HL-60/S4 treated with retinoic acid at 250 ng/mL for 4 days and 3 days (cell line): ENCODE measurements around the gene MFSD2B.
"Not testable (repeated sequence)": the region's sequence is repeated elsewhere in the genome, so short reads cannot be mapped to it uniquely, and the experiment has no call there.

ENCODE experiments used
- in situ Hi-C: fragments of 300-500 bp; cut with MboI; formaldehyde crosslinking; loops from 2 replicates; pipeline ENCODE4 v1.7.0; 2022; ENCODE audit warnings: low sequenced_read_pairs

Gene MFSD2B, protein sequence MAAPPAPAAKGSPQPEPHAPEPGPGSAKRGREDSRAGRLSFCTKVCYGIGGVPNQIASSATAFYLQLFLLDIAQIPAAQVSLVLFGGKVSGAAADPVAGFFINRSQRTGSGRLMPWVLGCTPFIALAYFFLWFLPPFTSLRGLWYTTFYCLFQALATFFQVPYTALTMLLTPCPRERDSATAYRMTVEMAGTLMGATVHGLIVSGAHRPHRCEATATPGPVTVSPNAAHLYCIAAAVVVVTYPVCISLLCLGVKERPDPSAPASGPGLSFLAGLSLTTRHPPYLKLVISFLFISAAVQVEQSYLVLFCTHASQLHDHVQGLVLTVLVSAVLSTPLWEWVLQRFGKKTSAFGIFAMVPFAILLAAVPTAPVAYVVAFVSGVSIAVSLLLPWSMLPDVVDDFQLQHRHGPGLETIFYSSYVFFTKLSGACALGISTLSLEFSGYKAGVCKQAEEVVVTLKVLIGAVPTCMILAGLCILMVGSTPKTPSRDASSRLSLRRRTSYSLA

DNA sequence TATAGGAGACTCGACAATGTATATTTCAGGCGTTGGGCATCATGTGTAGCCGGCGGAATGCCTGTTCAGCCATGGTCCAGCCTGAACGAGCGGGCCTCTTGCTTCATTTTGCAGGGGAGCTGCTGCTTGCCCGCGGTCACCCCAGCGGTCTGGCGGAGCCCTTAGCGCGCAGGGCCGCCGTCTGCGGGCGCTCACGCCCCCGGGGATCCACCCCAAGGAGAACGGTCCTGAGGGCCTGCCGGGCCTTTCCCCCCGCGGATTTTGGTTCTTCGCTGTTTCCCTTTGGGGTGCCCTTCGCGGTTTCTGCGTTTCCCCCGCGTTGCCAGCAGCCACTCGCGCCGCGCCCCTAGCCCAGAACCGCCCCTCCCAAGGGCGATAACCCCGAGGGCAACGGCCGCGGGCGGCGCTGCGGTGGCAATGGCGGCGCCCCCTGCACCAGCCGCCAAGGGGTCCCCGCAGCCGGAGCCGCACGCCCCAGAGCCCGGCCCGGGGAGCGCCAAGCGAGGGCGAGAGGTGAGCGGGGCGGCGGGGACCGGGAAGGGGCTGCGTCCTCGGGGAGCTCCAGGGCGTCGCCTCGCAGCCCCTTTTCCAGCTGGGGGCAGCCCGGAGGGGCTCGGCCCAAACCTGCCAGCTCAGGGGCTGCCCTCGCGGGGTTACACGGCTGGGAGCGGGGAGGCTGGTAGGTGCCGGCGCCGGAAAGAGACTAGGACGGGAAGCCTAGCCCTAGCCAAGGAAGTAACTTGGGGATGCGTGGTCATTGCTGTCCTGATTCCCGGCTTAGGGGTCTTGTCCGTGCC, at the start of gene MFSD2B:
Gene MFSD2B, plus strand, starts transcription at position 406 of the 797 bp plus-strand sequence. Its CDS starts 12 bp downstream, at position 418.
- in situ Hi-C loops: no loop called here

DNA sequence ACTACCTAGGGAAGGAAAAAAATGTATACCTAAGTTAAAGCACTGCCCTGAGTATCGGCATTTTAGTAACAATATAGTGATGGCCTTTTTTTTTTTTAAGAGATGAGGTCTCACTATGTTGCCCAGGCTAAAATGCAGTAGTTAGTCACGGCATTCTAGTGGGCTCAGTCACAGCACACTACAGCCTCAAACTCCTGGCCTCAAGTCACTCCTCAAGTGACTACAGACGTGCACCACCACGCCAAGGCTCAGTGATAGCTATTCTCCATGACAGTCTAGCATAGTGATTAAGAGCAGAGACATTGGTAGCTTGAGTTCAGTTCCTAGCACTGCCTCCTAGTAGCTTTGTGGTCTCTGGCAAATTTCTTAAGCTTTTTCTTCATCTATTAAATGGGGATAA, 42.0 kb upstream of the MFSD2B start:
- in situ Hi-C loops: no loop called here

DNA sequence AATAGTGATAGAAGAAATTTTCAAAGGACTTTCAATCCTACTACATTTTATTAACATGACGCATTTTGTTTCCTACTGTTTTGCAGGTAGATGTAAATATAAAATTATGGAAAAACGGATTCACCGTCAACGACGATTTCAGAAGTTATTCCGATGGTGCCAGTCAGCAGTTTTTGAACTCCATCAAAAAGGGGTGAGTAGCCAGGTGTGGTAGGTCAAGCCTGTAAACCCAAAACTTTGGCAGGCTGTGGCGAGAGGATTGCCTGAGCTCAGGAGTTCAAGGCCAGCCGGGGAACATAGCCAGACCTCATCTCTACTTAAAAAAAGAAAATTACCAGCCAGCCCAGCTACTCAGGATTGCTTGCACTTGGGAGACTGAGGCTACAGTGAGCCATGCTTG, 33.0 kb upstream of the MFSD2B start:
- in situ Hi-C loops: no loop called here

DNA sequence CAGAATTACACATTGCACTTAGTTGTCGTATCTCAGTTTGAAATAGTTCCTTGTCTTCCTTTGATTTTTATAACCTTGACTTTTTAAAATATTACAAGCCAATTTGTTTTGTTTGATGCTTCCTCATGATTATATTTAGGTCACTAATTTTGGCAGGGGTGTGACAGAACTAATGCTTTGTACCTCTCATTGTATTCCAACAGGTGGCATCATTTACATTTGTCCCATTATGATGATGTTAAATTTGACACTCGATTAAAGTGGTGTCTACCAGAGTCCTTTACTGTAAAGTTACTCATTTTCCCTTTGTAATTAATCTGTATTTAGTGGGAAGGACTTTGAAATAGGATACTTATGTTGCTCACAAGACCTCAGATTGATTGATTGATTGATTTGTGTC, 21.5 kb upstream of the MFSD2B start:
- in situ Hi-C loops: no loop called here

DNA sequence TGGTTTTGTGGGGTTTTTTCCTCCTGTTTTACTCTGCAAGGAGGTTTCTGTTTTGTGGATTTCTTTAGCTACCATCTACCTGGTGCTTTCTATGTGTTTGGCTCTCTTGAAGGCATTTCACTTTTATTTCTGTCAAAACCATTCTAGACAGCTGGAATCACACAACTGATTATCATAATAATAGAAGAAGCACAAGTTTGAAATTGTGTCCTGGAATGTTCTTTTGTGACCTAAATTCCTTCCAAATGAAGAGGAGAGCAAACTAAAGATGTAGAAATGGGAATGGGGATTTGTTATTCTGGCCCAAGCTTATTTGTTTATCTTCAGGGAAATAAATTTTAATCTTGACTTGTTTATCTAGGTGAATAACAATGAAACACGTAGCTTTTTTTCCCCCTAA, 17.0 kb upstream of the MFSD2B start:
- in situ Hi-C loops: no loop called here

DNA sequence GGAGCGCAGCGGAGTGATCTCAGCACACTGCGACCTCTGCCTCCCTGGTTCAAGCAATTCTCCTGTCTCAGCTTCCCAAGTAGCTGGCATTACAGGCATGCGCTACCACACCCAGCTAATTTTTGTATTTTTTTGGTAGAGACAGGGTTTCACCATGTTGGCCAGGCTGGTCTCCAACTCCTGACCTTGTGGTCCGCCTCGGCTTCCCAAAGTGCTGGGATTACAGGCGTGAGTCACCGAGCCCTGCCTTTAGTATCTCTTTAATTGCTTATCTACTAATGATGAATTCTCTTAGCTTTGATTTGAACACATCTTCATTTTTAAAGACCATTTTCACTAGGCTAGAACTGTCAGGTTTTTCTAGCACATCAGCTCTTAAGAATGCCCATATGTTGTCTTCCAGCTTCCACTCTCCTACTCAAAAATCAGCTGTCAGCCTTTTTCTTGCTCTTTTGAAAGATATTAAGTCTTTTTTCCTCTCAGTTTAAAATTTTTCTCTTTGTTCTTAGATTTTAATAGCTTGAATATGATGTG, 16.1 kb upstream of the MFSD2B start:
- in situ Hi-C loops: no loop called here

DNA sequence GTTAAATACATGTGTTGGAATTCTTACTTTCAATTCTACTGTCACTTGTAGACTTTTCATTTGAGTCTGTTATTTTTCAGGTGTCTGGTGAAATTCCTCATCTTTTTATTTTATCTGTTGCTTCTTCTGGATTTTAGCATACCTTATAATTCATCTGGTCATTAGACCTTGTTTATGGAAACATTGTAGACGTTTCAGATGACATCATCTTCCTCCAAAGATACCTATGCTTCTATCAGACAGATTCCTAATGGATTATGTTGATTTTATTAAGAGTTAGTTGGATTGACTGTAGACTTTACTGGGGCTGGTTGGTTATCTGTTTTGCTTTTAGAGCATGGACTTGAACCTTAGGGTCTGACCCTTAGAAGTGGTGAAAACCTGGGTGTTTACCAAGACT, 15.3 kb upstream of the MFSD2B start:
- in situ Hi-C loops: no loop called here

DNA sequence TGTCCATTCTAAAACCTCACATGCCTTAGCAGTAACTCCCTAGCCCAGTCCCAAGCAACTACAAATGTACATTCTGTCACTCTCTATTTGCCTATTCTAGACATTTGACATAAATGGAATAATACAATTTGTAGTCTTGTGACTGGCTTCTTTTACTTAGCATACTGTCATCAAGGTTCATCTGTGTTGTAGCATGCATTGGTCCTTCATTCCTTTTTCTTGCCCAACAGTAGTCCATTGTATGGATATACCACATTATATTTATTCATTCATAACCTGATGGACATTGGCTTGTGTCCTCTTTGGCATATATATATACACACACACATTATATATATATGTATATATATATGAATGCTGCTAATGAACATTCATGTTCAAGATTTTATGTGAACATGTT, 2.2 kb upstream of the MFSD2B start:
- in situ Hi-C loops: no loop called here

DNA sequence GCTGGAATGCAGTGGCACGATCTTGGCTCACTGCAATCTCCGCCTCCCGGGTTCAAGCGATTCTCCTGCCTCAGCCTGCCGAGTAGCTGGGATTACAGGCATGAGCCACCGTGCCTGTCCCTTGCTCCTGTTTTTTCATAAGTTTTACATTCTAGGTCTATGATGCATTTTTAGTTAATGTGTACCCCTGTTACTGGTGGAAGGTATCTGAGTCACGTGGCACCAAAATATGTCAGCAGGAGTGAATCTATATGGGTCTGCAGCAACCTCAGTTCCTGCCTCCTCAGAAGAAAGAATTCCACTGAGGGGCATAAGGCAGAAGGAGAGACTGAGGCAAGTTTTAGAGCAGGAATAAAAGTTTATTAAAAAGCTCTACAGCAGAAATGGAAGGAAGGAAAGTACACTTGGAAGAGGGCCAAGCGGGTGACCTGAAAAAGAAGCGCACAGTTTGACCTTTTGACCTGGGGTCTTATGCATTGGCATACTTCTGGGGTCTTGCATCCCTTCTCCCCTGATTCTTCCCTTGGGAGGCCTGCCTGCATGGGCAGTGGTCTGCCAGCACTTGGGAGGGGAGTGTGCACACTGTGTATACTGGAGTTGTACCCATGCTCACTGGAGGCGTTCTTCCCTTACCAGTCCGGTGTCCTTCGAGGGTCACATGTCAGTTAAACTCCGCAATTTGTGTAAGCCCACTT, 1.1 kb upstream of the MFSD2B start:
- in situ Hi-C loops: no loop called here

DNA sequence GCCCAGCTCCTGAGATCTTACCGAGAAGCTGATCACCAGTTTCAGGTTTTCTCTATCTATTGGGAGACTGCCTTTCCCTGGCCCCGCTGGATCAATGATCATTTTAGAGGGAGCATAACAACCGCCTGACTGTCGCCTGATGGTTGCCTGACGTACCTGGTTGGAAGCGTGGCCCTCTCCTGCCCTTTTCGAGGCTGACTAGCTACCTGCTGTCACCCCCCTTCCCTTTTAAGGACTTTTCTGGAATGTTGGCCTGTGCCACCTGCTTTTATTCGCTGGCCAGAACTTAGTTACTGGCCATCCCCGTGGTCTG, 562 bp upstream of the MFSD2B start:
- in situ Hi-C loops: no loop called here

DNA sequence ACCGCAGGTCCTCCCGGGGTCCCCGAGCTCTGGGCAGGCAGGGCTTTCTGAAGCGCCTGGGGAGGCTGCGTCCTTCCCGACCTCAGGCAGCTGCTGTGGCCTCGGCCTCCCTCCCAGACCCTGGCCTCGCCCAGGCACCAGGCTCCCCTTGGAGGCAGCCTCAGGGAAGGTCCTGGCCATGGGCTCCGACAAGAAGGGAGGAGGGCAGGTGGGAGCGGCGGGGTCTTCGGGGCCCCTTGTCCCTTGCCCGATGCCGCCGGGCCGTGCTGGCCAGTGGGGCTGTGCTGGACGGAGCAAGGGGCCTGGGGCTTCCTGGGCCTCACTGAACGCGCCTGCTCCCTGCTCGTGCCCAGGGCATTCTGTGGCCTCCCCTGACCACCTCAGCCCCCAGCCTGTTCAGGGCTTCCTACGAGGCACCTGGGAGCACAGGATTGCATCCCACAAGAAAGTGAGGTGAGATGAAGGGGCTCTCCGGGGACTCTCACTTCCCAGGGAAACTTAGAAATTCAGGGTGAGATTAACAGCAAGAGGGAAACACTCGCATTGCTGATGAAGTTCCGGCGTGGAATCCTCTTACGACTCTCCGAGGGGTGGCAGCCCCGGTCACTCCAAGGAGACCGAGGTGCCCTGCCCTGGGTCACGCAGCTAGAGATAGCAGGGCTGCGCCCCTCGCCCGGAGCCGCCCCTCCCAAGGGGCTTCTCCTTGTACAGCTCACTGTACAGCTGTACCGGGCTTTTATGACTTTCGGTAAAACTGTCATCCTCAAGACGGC, 778 bp downstream of the MFSD2B start:
- in situ Hi-C loops: no loop called here

DNA sequence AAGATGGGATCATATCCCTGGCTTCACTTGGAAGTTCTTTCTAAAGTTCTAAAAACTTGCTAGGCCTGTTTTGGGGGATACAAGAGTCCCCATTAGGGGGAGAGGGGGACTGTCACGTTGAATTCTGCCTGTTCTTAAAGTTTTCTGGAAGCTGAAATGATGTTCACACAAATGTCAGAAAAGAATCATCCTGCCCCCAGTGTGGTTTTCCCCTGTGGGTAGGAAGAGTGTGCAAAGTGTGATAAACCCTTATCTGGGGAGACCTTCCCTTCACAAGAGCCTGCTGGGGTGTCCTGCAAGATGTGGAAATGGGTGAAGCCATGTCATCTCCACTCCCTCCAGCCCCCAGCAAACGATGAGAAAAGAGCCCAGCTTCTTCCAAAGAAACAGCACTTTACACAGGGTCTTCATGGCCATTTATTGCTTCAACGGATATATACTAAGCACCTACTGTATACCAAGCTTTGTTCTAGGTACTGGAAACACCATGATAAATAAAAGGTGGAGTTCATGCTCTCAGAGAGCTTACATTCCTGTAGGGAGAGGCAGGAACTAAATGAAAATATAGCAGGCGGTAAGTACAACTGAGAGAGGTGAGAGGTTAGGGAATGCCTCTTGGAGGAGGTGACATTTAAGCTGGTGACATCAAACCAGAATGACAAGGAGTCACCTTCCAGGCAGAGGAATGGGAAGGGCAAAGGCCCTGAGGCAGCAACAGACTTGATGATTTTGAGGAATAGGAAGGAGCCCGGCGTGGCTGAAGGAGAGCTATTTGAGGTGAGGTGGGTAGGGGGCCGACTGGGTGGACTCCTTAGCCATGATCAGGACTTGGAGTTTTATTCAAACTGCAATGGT, 1.6 kb downstream of the MFSD2B start:
- in situ Hi-C loops: no loop called here

DNA sequence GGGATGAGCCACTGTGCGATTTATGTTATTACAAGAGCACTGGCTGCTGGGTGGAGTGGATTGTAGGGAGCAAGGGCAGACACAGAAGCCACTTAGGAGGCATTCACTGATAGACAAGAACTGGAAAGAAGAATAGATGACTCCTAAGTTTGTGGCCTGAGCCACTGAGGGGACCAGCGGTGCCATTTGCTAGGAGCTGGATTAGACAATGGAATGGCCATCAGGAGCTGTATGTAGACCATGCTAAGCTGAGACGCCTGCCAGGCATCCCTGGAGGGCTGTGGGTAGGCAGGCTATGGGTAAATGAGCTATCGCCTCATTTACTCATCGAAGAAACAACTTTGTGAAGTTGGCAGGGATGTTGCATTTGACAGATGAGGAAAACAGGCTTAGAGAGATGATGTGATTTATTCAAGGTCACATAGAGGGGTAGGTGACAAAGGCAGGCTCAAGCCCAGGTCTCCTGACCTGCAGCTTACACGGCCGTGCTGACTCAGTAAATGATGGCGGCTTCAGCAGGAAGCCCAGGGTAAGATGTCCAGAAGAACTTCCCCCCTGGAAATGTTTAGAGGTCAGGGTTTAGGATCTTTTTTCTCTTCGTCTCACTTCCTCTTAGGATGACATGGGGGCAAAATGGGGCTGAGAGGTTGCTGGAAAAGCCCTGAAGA, 2.8 kb downstream of the MFSD2B start:
- in situ Hi-C loops: no loop called here

DNA sequence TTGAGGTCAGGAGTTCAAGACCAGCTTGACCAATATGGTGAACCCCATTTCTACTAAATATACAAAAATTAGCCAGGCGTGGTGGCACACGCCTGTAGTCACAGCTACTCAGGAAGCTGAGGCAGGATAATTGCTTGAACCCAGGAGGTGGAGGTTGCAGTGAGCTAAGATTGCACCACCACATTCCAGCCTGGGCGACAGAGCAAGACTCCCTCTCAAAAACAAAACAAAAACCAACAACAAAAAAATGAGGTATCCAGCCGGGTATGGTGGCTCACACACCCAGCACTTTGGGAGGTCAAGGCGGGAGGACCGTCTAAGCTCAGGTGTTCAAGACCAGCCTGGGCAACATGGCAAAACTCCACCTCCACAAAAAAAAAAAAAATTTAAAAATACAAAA, 5.0 kb downstream of the MFSD2B start:
- in situ Hi-C loops: not testable (repeated sequence)

DNA sequence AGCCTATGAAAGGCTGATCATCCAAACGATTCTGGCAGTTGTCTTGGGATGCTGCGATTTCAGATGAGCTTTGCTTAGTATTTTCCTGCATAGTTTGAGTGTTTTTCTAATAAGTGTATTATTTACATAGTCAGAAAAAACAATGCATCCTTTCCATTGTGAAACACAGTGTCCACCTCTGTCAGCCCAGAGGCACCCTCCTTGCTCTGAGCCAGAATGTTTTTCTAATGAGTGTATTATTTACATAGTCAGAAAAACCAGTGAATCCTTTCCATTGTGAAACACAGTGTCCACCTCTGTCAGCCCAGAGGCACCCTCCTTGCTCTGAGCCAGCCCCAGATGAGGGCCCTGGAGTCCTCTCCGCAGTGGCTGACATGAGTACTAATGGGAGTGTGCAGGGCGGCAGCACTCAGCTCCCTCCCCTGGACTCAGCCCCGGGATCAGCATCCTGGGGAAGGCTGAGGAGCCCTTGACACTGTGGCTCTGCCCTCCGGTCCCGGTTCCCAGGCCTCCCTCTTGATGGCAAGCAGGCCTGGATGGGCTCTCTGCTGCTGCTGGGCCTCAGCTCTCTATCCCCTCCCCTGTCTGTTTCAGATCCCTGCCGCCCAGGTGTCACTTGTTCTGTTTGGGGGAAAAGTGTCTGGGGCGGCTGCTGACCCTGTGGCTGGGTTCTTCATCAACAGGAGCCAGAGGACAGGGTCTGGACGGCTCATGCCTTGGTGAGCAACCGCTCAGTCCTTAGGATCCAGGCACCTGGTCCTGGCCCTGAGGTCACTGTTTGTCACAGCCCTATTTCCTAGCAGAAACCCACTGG, 5.9 kb downstream of the MFSD2B start:
- in situ Hi-C loops: no loop called here

DNA sequence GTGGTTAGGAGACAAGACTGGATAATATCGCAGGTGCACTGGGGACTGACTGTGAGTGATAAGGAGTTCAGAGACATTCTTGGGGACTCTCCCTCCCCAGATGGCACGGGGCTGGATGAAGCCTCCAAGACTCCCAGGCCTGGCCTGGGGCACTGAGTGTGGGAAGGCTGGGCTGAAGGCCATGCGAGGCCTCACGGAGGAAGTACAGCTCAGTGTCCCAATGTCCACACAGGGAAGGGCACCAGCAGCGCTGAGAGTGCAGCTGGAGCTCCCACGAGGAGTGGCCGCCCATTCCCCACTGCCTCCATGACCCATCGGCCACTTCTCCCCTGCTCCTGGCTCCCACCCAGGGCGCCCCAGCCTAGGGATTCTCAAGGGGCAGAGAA, 6.5 kb downstream of the MFSD2B start:
- in situ Hi-C loops: no loop called here

DNA sequence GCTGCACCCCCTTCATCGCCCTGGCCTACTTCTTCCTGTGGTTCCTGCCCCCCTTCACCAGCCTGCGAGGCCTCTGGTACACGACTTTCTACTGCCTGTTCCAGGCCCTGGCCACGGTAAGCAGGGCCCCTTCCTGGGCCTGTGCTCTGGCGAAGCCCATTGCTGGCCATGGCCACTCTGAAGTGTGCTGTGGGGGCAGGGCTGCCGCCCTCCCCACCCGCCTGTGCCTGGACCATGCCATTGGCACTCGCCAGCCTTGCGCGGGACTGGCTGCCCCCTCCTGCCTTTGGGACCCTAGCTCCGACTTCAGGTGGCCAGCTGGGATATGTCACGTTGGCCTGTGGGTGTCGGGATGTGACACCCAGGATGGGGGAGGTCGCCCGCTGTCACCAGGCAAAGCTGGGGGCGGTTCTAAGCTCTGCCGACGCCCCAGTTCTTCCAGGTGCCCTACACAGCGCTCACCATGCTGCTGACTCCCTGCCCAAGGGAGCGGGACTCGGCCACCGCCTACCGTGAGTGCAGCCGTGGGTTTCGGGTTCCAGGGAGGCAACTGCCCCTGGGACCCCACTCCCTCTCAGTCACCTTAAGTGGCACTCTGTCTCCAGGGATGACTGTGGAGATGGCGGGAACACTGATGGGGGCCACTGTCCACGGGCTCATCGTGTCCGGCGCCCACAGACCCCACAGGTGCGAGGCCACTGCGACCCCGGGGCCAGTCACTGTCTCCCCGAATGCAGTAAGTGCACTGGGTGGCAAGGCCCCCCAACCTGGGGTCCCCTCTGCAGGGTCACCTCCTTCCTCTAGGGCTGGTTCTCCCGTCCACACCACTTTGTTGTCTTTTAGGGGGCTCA, 7.2 kb downstream of the MFSD2B start:
- in situ Hi-C loops: no loop called here
